Measurements from ENCODE around the gene SLC1A7. TPM values are rescaled to one million over a fixed set of nuclear protein-coding genes. Genes with fewer than 3 reads are reported as not detected.

SLC1A7 gene
- total and polyA plus RNA-seq, 8 donors: 0.08 to 0.45 (median 0.29) TPM; not detected in 5

DNA sequence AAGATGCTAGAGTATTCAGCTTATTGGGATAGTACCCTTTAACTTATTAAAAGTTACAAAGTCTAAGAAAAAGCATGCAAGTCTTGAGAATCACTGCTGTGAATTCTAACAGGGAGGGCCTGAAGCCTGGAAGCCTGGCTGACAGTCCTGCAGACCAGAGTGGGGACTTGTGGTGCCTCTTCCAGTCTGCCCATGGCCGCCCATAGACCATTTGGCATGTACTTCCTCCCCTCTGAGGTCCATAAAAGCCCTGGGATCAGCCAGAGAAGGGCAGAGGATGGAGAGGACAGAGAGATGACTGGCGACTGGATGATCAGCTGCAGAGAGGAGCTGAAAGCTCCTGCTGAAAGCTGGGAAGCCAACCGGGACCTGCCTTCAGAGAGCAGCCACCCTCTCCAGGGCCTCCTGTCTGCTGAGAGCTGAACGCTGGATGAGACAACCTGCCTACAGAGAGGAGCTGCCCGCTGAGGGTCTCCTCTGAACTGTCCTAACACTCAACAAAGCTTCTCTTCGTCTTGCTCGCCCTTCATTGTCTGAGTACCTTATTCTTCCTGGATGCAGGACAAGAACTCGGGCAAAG is 12.5 kb upstream of the SLC1A7 start:
- Histone ChIP-seq H3K4me1 (no peaks in the 10 kb centered on the region), H3K27ac (no peak overlapping the region), H3K36me3 (no peaks in the 10 kb centered on the region), H3K4me3 (no peak overlapping the region), H3K9me3 (no peaks in the 10 kb centered on the region), H3K27me3 (no peaks in the 10 kb centered on the region)
- DNase-seq: no peak
- intact Hi-C loops (cut with DNase I; ENCODE audit: low total_unique reads): no loop called here
- TF ChIP-seq EP300 (IDR thresholded peaks at IDR 0.05): no peak
- TF ChIP-seq, protein P1, sequence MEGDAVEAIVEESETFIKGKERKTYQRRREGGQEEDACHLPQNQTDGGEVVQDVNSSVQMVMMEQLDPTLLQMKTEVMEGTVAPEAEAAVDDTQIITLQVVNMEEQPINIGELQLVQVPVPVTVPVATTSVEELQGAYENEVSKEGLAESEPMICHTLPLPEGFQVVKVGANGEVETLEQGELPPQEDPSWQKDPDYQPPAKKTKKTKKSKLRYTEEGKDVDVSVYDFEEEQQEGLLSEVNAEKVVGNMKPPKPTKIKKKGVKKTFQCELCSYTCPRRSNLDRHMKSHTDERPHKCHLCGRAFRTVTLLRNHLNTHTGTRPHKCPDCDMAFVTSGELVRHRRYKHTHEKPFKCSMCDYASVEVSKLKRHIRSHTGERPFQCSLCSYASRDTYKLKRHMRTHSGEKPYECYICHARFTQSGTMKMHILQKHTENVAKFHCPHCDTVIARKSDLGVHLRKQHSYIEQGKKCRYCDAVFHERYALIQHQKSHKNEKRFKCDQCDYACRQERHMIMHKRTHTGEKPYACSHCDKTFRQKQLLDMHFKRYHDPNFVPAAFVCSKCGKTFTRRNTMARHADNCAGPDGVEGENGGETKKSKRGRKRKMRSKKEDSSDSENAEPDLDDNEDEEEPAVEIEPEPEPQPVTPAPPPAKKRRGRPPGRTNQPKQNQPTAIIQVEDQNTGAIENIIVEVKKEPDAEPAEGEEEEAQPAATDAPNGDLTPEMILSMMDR (IDR thresholded peaks at IDR 0.05): no peak
- TF ChIP-seq POLR2A (IDR thresholded peaks at IDR 0.05): no peak
- TF ChIP-seq POLR2AphosphoS5 (IDR thresholded peaks at IDR 0.05): no peak
- WGBS, 5 donors: 81 to 93% (median 87%) methylated on average over 6 to 8 of the region's 8 CpGs

DNA sequence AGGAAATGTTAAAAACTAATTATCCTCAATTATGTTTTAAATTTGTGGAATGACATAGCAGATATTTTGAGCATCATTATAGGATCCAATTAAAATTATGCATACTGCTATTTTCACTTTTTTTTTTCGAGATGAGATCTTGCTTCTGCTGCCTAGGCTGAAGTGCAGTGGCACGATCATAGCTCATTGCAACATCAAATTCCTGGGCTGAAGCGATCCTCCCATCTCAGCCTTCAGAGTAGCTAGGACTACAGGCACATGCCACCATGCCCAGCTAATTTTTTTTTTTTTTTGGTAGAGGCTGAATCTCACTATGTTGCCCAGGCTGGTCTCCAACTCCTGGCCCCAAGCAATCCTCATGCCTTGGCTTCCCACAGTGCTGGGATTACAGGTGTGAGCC is 11.3 kb upstream of the SLC1A7 start:
- no peaks in the 10 kb centered on the region for H3K36me3 ChIP-seq
- no peak for DNase-seq
- H3K4me1 ChIP-seq: no peaks in the 10 kb centered on the region
- intact Hi-C loops (cut with DNase I; ENCODE audit: low total_unique reads): no loop called here
- 82 to 97% (median 91%) methylated on average over 3 of the region's 3 CpGs for WGBS, 5 donors
- H3K27me3 ChIP-seq: no peaks in the 10 kb centered on the region
- H3K4me3 ChIP-seq: no peak overlapping the region
- TF ChIP-seq POLR2AphosphoS5 (IDR thresholded peaks at IDR 0.05): no peak
- no peak overlapping the region for H3K27ac ChIP-seq
- no peaks in the 10 kb centered on the region for H3K9me3 ChIP-seq

DNA sequence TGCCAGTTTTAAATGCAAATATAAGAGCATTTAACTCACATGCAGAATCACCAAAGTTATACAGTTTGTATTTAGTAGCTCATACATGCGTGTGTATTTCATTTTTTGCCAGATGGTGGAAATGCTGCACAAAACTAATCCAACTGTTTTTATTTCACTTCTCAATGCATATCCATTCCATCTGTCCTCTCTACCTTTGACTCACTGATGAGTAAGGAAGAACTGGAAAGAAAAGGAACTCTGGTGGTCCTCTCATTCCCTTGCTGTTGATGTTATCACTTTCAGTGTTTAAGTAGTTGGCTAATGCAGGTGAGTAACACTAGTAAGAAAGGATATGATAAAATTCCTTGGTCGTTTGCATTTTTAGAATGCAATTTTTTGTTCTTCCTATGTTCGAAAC is 5.7 kb upstream of the SLC1A7 start:
- Histone ChIP-seq H3K9me3 (no peaks in the 10 kb centered on the region), H3K36me3 (no peaks in the 10 kb centered on the region), H3K4me3 (no peak overlapping the region), H3K4me1 (peaks cover 20 to 32% (median 24%) of the 10 kb centered on the region in 4 donors), H3K27ac (no peak overlapping the region), H3K27me3 (no peaks in the 10 kb centered on the region)
- no peak for DNase-seq
- 75 to 80% (median 77%) methylated on average over 3 of the region's 3 CpGs for WGBS, 5 donors
- intact Hi-C loops (cut with DNase I; ENCODE audit: low total_unique reads): no loop called here
- TF ChIP-seq EP300 (IDR thresholded peaks at IDR 0.05) (no peak), POLR2AphosphoS5 (IDR thresholded peaks at IDR 0.05) (no peak), POLR2A (IDR thresholded peaks at IDR 0.05) (no peak)
- TF ChIP-seq, protein P1 (IDR thresholded peaks at IDR 0.05): no peak

DNA sequence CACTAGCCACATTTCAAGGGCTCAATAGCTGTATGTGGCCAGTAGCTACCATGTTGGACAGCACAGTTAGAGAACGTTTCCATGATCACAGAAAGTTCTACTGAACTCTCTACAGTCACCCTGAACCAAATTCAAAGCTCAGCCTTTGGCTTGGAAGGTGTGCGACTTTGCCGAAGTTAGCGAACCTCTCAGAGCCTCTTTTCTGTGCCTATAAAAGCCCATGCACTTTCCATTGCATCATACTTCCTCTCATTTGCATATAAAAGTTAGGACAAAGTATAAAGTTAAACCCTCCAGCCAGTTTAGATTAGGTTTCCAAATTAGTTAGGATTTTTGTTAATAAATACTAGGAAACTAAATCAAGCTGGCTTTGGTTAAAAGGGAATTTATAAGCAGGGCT is 4.7 kb upstream of the SLC1A7 start:
- H3K27me3 ChIP-seq: no peaks in the 10 kb centered on the region
- no peaks in the 10 kb centered on the region for H3K9me3 ChIP-seq
- intact Hi-C loops (cut with DNase I; ENCODE audit: low total_unique reads): no loop called here
- H3K4me3 ChIP-seq: no peak overlapping the region
- no peak for DNase-seq
- no peak for TF ChIP-seq POLR2A (IDR thresholded peaks at IDR 0.05)
- TF ChIP-seq EP300 (IDR thresholded peaks at IDR 0.05): no peak
- no peak for TF ChIP-seq POLR2AphosphoS5 (IDR thresholded peaks at IDR 0.05)
- TF ChIP-seq, protein P1 (IDR thresholded peaks at IDR 0.05): no peak
- H3K27ac ChIP-seq: peak overlapping the region in 4 of 5 donors; percentile 90 to 94 (median 94)
- H3K36me3 ChIP-seq: no peaks in the 10 kb centered on the region
- peaks cover 20 to 32% (median 24%) of the 10 kb centered on the region in 4 donors for H3K4me1 ChIP-seq
- WGBS, 5 donors: 68 to 88% (median 81%) methylated on average over 4 of the region's 4 CpGs

DNA sequence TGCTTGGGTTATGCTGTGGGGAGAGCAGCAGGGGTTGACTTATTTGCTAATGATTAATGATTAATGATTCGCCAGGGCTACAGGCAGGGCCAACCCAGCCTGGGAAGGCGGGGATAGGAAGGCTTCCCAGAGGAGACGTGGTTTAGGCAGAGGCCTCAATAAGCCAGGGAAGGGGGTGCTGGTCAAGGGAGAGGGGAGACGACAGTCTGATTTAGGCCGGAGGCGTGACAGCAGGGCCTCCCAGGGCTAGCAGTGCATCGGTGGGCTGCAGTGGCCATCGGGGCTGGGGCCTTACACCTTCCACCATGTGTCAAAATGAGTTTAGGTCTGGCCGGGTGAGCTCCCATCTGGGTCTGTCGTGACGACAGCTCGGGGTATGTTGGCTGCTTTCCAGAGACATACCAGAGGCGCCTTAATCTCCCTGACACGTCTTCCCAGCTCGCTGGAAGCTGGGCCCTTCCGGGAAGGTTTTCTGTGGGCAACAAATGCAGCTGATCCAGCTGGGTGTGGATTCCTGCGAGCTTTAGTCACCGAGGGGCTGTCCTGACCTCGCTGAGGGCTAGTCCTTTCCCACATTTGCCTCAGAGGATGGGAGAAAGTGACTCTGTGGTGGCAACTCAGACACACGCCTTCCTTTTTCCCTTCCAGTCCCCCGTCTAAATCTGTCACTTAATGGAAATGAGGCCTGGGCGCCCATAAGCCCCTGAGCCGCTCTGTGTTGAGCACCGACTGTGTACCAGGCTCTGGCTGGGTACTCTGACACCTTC is 3.7 kb upstream of the SLC1A7 start:
- intact Hi-C loops (cut with DNase I; ENCODE audit: low total_unique reads): no loop called here

More for the DNA sequence above, 3.7 kb upstream of the SLC1A7 start:
- Histone ChIP-seq H3K27ac (peak overlapping the region; percentile 90 to 94 (median 93)), H3K27me3 (no peaks in the 10 kb centered on the region), H3K4me3 (peak overlapping the region in 1 of 4 donors; percentile 3), H3K9me3 (no peaks in the 10 kb centered on the region), H3K4me1 (peaks cover 20 to 36% (median 24%) of the 10 kb centered on the region in 4 donors), H3K36me3 (no peaks in the 10 kb centered on the region)
- peak; percentile 84 for TF ChIP-seq EP300 (IDR thresholded peaks at IDR 0.05)
- TF ChIP-seq POLR2A (IDR thresholded peaks at IDR 0.05): no peak
- TF ChIP-seq POLR2AphosphoS5 (IDR thresholded peaks at IDR 0.05): peak; percentile 39 to 89 (median 85)
- 26 to 37% (median 33%) methylated on average over 20 to 24 of the region's 24 CpGs for WGBS, 5 donors
- DNase-seq: peak; percentile 87 to 94

Data from stomach (tissue), 9 donors.